Gastroesophageal sphincter (tissue), 4 donors: ENCODE measurements around the gene CYP2D6. TPM values are rescaled to one million over a fixed set of nuclear protein-coding genes. Genes with fewer than 3 reads are reported as not detected.
"Not testable (repeated sequence)": the region's sequence is repeated elsewhere in the genome, so short reads cannot be mapped to it uniquely, and the experiment has no call there.

Experiments
- ATAC-seq: fragments of 150-250 bp; one replicate; pipeline ENCODE4 v1.9.1; 2016; ENCODE audit warnings: mild to moderate bottlenecking, moderate library complexity
- H3K27ac ChIP-seq, 4 donors: fragments of 200-600 bp; sonication (generic) in 3 of 4; 1 replicate in 3 of 4; 2 replicates in 1 of 4; pipeline ENCODE4 v1.5.1; 2016 to 2019
- H3K27me3 ChIP-seq: fragments of 200-600 bp; sonication (generic); one replicate; pipeline ENCODE4 v1.5.1; 2019
- H3K36me3 ChIP-seq, 2 donors: fragments of 200-600 bp; sonication (generic); one replicate each; pipeline ENCODE4 v1.5.1; 2019; ENCODE audit warnings: control low read depth in 1 of 2
- H3K4me1 ChIP-seq, 3 donors: fragments of 200-600 bp; sonication (generic); 1 replicate in 2 of 3; 2 replicates in 1 of 3; pipeline ENCODE4 v1.5.1; 2016 to 2019; ENCODE audit warnings: control low read depth in 2 of 3
- H3K4me3 ChIP-seq, 2 donors: fragments of 200-600 bp; sonication (generic); one replicate each; pipeline ENCODE4 v1.5.1; 2019; ENCODE audit warnings: mild to moderate bottlenecking in 1 of 2, moderate library complexity in 1 of 2
- H3K9me3 ChIP-seq, 3 donors: fragments of 200-600 bp; sonication (generic); one replicate each; pipeline ENCODE4 v1.5.1; 2017 to 2019; ENCODE audit warnings: control low read depth in 2 of 3
- EP300 ChIP-seq: sonication (generic); formaldehyde crosslinking; IDR thresholded peaks from one replicate; pipeline ENCODE4 v1.6.1; 2017; ENCODE audit warnings: antibody characterized with exemption, mild to moderate bottlenecking
- POLR2A ChIP-seq, 2 donors: fragments of 450-650 bp; IDR thresholded peaks; one replicate each; pipeline ENCODE4 v1.6.1; 2017; ENCODE audit warnings: antibody characterized with exemption in 2 of 2, mild to moderate bottlenecking in 2 of 2, moderate library complexity in 1 of 2
- POLR2AphosphoS5 ChIP-seq: sonication (generic); formaldehyde crosslinking; IDR thresholded peaks from one replicate; pipeline ENCODE4 v1.6.1; 2017; ENCODE audit warnings: antibody characterized with exemption
- WGBS, 2 donors: methylation state at CpG; one replicate each; pipeline ENCODE4 v1.1.5; 2018; ENCODE audit warnings: low coverage in 1 of 2; 5-methylcytosine and 5-hydroxymethylcytosine counted together
- total RNA-seq, 4 donors: library from RNA; depleted of rRNA; stranded (reverse); fragments of >200 nt; gene quantifications; one replicate each; pipeline ENCODE4 v1.1.0, GENCODE V29; 2016
- TF ChIP-seq, protein P1 (sequence below), 4 experiments: fragments of 200-600 bp in 2 of 4; fragments of 450-650 bp in 2 of 4; sonication (generic) in 1 of 4; IDR thresholded peaks; one replicate each; pipeline ENCODE4 v1.5.1; 2017 to 2019; ENCODE audit warnings: antibody characterized with exemption in 4 of 4, mild to moderate bottlenecking in 2 of 4, moderate library complexity in 2 of 4

The CYP2D6 gene
- total RNA-seq, 4 donors from 2014 or later, result 0.23 to 2.3 (median 0.40) TPM; not detected in 1

DNA sequence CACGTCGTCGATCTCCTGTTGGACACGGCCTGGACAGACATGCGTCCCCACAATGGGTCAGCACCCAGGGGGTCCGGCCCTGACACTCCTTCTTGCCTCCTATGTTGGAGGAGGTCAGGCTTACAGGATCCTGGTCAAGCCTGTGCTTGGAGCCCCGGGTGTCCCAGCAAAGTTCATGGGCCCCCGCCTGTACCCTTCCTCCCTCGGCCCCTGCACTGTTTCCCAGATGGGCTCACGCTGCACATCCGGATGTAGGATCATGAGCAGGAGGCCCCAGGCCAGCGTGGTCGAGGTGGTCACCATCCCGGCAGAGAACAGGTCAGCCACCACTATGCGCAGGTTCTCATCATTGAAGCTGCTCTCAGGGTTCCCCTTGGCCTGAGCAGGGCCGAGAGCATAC lies 3.0 kb downstream of the CYP2D6 start:
- no peaks in the 10 kb centered on the region for H3K9me3 ChIP-seq
- 82 to 83% methylated on average over 1 to 3 of the region's 16 CpGs for WGBS, 2 donors
- no peaks in the 10 kb centered on the region for H3K27me3 ChIP-seq
- H3K4me3 ChIP-seq, result no peak overlapping the region
- no peak for ATAC-seq
- TF ChIP-seq POLR2AphosphoS5 (no peak), EP300 (no peak), POLR2A (IDR thresholded peaks at IDR 0.05) (no peak)
- TF ChIP-seq, protein P1, sequence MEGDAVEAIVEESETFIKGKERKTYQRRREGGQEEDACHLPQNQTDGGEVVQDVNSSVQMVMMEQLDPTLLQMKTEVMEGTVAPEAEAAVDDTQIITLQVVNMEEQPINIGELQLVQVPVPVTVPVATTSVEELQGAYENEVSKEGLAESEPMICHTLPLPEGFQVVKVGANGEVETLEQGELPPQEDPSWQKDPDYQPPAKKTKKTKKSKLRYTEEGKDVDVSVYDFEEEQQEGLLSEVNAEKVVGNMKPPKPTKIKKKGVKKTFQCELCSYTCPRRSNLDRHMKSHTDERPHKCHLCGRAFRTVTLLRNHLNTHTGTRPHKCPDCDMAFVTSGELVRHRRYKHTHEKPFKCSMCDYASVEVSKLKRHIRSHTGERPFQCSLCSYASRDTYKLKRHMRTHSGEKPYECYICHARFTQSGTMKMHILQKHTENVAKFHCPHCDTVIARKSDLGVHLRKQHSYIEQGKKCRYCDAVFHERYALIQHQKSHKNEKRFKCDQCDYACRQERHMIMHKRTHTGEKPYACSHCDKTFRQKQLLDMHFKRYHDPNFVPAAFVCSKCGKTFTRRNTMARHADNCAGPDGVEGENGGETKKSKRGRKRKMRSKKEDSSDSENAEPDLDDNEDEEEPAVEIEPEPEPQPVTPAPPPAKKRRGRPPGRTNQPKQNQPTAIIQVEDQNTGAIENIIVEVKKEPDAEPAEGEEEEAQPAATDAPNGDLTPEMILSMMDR (IDR thresholded peaks at IDR 0.05), result no peak
- peaks cover 0 to 4% of the 10 kb centered on the region in 2 donors for H3K36me3 ChIP-seq
- H3K27ac ChIP-seq, result no peak overlapping the region
- H3K4me1 ChIP-seq, result no peaks in the 10 kb centered on the region

DNA sequence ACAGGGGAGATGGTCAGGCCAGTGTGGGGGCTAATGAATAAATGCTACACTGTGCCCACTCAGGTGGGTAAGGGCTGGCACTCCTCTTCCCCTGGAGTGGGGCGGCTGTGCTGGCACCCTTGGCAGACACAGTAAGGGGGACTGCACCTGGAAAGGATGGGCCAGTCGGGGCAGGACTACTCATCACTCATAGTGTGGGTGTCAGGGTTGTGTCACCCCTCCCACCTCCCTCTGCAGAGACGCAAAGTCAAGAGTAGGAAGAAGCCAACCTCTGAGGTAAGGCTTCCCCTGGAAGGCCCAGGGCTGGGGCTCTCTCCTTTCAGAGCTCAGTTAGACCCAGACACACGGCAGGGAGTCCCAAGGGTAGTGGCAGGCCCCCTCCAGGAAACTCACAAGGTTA lies 7.1 kb downstream of the CYP2D6 start:
- not testable (repeated sequence) for H3K9me3 ChIP-seq, ATAC-seq, H3K36me3 ChIP-seq, H3K27me3 ChIP-seq, H3K4me1 ChIP-seq, H3K4me3 ChIP-seq, H3K27ac ChIP-seq
- WGBS, 2 donors, result no CpG with 5 or more reads among the region's 4 CpGs

DNA sequence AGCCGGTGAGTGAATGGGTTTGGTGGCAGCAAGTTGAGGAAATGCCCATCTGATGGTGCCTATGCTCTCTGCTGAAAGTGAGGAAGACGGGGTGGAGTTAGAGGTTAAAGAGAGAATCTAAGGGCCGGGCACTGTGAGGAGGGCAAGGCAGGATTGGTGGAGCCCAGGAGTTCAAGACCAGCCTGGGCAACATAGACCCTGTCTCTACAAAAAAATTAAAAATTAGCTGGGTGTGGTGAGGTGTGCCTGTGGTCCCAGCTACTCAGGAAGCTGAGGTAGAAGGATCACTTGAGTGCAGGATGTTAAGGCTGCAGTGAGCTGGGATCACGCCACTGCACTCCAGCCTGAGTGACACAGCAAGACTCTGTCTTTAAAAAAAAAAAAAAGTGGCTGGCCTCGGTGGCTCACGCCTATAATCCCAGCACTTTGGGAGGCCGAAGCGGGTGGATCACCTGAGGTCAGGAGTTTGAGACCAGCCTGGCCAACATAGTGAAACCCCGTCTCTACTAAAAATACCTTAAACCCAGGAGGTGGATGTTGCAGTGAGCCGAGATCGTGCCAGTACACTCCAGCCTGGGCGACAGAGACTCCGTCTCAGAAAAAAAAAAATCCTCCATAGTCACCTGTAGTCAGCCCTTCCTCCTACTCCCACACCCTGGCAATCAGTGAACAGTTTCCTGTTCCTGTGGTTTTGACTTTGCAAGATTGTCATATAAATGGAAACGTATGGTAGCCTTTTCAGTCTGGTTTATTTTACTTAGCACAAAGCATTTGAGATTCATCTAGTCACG lies 10.2 kb downstream of the CYP2D6 start:
- H3K9me3 ChIP-seq, H3K4me1 ChIP-seq, H3K27ac ChIP-seq, H3K4me3 ChIP-seq, H3K36me3 ChIP-seq, H3K27me3 ChIP-seq, ATAC-seq: not testable (repeated sequence)
- 63 to 74% methylated on average over 9 to 13 of the region's 15 CpGs for WGBS, 2 donors

DNA sequence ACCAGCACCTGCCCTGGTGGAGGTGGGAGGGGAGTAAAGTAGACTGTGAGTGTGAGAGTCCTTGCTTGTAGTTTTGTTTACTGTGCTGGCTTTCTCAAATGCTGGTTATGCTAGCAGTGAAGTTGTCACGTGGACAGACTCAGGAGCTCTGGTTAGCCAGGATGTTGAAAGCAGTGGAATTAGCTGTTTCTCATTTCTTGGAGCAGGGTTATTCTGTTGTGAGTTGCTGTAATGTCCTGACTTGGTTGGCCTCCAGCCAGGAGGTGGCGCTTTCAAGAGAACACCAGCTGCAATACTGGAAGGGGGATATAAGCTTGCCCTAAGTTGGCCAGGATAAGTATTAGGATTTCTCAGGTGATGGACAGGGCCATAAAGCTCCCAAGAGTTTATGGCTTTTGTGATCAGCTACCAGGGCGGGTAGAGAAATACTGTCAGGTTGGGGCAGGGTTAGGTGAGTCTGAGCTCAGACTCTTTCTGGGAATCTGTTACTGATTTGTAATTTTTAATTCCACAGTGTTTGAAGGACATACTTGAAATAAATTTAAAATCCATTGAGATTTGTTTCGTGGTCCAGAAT lies 13.7 kb downstream of the CYP2D6 start:
- 92 to 100% methylated on average over 1 to 3 of the region's 4 CpGs for WGBS, 2 donors
- Histone ChIP-seq H3K27me3 (no peaks in the 10 kb centered on the region), H3K9me3 (peaks cover 0 to 11% (median 0%) of the 10 kb centered on the region in 3 donors), H3K27ac (no peak overlapping the region), H3K36me3 (no peaks in the 10 kb centered on the region), H3K4me1 (no peaks in the 10 kb centered on the region), H3K4me3 (no peak overlapping the region)
- TF ChIP-seq EP300 (no peak), POLR2AphosphoS5 (no peak), POLR2A (IDR thresholded peaks at IDR 0.05) (no peak)
- TF ChIP-seq, protein P1 (IDR thresholded peaks at IDR 0.05), result no peak
- no peak for ATAC-seq

DNA sequence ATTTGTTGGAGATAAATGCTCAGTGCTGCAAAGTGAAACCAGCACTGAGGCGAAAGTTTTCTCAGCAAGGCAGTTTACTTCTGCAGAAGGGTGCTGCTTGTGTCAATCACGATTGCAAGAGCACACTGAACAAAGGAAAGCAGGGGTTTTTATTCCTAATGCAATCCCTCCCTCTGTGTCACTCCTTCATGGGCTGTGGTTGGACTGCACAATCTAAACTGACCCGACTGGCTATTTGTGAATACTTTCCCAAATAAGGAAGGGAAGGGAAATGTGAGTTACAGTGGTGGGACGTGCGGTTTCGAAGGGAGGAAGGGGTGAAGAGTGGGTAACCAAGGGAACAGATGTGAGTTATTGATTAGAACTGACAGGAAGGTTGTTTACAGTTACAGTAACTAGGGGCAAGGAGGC lies 15.2 kb downstream of the CYP2D6 start:
- not testable (repeated sequence) for H3K4me3 ChIP-seq, H3K27me3 ChIP-seq, H3K27ac ChIP-seq, H3K36me3 ChIP-seq, H3K4me1 ChIP-seq, ATAC-seq
- 72 to 85% methylated on average over 5 to 6 of the region's 6 CpGs for WGBS, 2 donors
- H3K9me3 ChIP-seq, result peaks cover 0 to 11% (median 0%) of the 10 kb centered on the region in 3 donors

DNA sequence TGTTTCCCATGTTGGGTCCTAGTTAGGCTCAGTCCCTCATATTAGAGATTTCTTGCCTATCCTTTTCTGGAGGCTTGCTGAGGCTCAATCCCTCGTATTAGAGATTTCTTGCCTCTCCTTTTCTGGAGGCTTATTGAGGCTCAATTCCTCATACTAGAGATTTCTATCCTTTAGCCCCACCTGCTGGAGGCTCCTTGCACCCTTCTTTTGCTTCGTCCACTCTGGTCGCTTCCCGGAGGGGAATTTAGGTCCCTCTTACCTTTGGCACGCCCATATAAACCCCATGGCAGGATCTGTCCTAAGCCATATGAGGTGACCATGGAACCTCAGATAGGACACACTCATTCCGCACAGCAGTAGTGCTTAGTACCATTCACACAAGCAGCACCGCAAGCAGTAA lies 15.9 kb downstream of the CYP2D6 start:
- 61 to 84% methylated on average over 2 to 7 of the region's 7 CpGs for WGBS, 2 donors
- H3K4me1 ChIP-seq, result no peaks in the 10 kb centered on the region
- H3K27ac ChIP-seq, result no peak overlapping the region
- ATAC-seq, result no peak
- H3K9me3 ChIP-seq, result peaks cover 0 to 11% (median 0%) of the 10 kb centered on the region in 3 donors
- H3K4me3 ChIP-seq, result no peak overlapping the region
- no peaks in the 10 kb centered on the region for H3K36me3 ChIP-seq
- no peaks in the 10 kb centered on the region for H3K27me3 ChIP-seq
- TF ChIP-seq EP300 (no peak), POLR2A (IDR thresholded peaks at IDR 0.05) (no peak)
- TF ChIP-seq, protein P1 (IDR thresholded peaks at IDR 0.05), result peak in 1 of 4 experiments; percentile 45

DNA sequence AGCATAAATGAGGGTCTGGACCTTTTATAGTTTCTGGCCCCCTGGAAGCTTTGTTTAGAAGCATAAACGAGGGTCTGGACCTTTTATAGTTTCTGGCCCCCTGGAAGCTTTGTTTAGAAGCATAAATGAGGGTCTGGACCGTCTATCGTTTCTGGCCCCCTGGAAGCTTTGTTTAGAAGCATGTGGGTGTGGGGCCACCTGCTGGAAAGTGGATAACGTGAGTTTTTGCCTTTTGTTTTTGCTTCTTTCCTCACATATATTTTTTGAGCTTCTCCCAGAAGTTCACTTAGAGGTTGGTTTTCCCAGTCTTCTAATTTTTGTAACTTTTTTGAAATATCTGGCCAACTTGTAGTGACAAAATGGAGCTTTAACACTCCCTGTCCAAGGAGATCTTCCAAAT lies 17.8 kb downstream of the CYP2D6 start:
- not testable (repeated sequence) for H3K27me3 ChIP-seq, H3K4me3 ChIP-seq, ATAC-seq, H3K27ac ChIP-seq, H3K4me1 ChIP-seq, H3K36me3 ChIP-seq
- 13 to 19% methylated on average over 3 of the region's 4 CpGs for WGBS, 2 donors
- peaks cover 0 to 11% (median 0%) of the 10 kb centered on the region in 3 donors for H3K9me3 ChIP-seq
